ENCODE results near the gene RHOC.

RHOC gene

GRCh38 chr1:112686417-112686816 is 20.5 kb downstream of the RHOC start:
- H3K9ac ChIP-seq (ENCODE audit: low read depth, low read length), result no peak overlapping the region
- TF ChIP-seq CTCF (IDR thresholded peaks at IDR 0.05; ENCODE audit: borderline replicate concordance, extremely low read depth, low read length, poor library complexity, severe bottlenecking) (no peak), EZH2 (IDR thresholded peaks at IDR 0.05; ENCODE audit: borderline replicate concordance, low read depth, low read length, severe bottlenecking) (no peak)
- H3K79me2 ChIP-seq (ENCODE audit: insufficient read depth, low read length), result peaks cover 60% of the 10 kb centered on the region
- no peaks in the 10 kb centered on the region for H3K4me1 ChIP-seq (ENCODE audit: insufficient read depth, low read length)
- H3K4me3 ChIP-seq (ENCODE audit: low read depth in 1 of 2, low read length in 2 of 2), result no peak overlapping the region
- no peak for ATAC-seq (ENCODE audit: insufficient read depth, low read depth)
- DNase-seq, result no peak
- H3K27me3 ChIP-seq (ENCODE audit: insufficient read depth, low read length, poor library complexity), result no peaks in the 10 kb centered on the region
- no peaks in the 10 kb centered on the region for H3K9me3 ChIP-seq (ENCODE audit: insufficient read depth, low read length, severe bottlenecking)
- peaks cover 33% of the 10 kb centered on the region for H4K20me1 ChIP-seq (ENCODE audit: insufficient read depth, low read length)
- H3K36me3 ChIP-seq (ENCODE audit: insufficient read depth, low read length), result peaks cover 42% of the 10 kb centered on the region
- no peak overlapping the region for H3K4me2 ChIP-seq (ENCODE audit: insufficient read depth, low read length)
- no peak overlapping the region for H2AFZ ChIP-seq (ENCODE audit: low read depth, low read length)
- no peak overlapping the region for H3K27ac ChIP-seq (ENCODE audit: low read length)

GRCh38 chr1:112685913-112686312 is 21.0 kb downstream of the RHOC start:
- H3K9ac ChIP-seq (ENCODE audit: low read depth, low read length), result no peak overlapping the region
- no peak for ATAC-seq (ENCODE audit: insufficient read depth, low read depth)

GRCh38 chr1:112678605-112679004 is 28.3 kb downstream of the RHOC start:
- Histone ChIP-seq H3K9ac (ENCODE audit: low read depth, low read length) (no peak overlapping the region), H3K79me2 (ENCODE audit: insufficient read depth, low read length) (peaks cover 78% of the 10 kb centered on the region), H3K4me1 (ENCODE audit: insufficient read depth, low read length) (peaks cover 31% of the 10 kb centered on the region), H2AFZ (ENCODE audit: low read depth, low read length) (no peak overlapping the region), H3K4me2 (ENCODE audit: insufficient read depth, low read length) (no peak overlapping the region), H3K27ac (ENCODE audit: low read length) (no peak overlapping the region), H4K20me1 (ENCODE audit: insufficient read depth, low read length) (no peaks in the 10 kb centered on the region; the same call in 1 of the 2 replicates), H3K9me3 (ENCODE audit: insufficient read depth, low read length, severe bottlenecking) (no peaks in the 10 kb centered on the region), H3K4me3 (ENCODE audit: low read depth in 1 of 2, low read length in 2 of 2) (no peak overlapping the region), H3K27me3 (ENCODE audit: insufficient read depth, low read length, poor library complexity) (no peaks in the 10 kb centered on the region), H3K36me3 (ENCODE audit: insufficient read depth, low read length) (peaks cover 25% of the 10 kb centered on the region)
- ATAC-seq (ENCODE audit: insufficient read depth, low read depth) (no peak), DNase-seq (no peak)
- TF ChIP-seq CTCF (IDR thresholded peaks at IDR 0.05; ENCODE audit: borderline replicate concordance, extremely low read depth, low read length, poor library complexity, severe bottlenecking) (no peak), EZH2 (IDR thresholded peaks at IDR 0.05; ENCODE audit: borderline replicate concordance, low read depth, low read length, severe bottlenecking) (no peak)

More at GRCh38 chr1:112685913-112686312, 21.0 kb downstream of the RHOC start:
- Histone ChIP-seq H2AFZ (ENCODE audit: low read depth, low read length) (no peak overlapping the region), H3K36me3 (ENCODE audit: insufficient read depth, low read length) (peaks cover 40% of the 10 kb centered on the region), H3K4me2 (ENCODE audit: insufficient read depth, low read length) (no peak overlapping the region), H3K4me1 (ENCODE audit: insufficient read depth, low read length) (no peaks in the 10 kb centered on the region), H4K20me1 (ENCODE audit: insufficient read depth, low read length) (peaks cover 33% of the 10 kb centered on the region), H3K9me3 (ENCODE audit: insufficient read depth, low read length, severe bottlenecking) (no peaks in the 10 kb centered on the region), H3K27me3 (ENCODE audit: insufficient read depth, low read length, poor library complexity) (no peaks in the 10 kb centered on the region), H3K4me3 (ENCODE audit: low read depth in 1 of 2, low read length in 2 of 2) (no peak overlapping the region), H3K27ac (ENCODE audit: low read length) (no peak overlapping the region), H3K79me2 (ENCODE audit: insufficient read depth, low read length) (peaks cover 60% of the 10 kb centered on the region)
- no peak for DNase-seq
- TF ChIP-seq EZH2 (IDR thresholded peaks at IDR 0.05; ENCODE audit: borderline replicate concordance, low read depth, low read length, severe bottlenecking), result no peak
- TF ChIP-seq CTCF (IDR thresholded peaks at IDR 0.05; ENCODE audit: borderline replicate concordance, extremely low read depth, low read length, poor library complexity, severe bottlenecking), result no peak

- TF ChIP-seq EZH2 (IDR thresholded peaks at IDR 0.05; ENCODE audit: borderline replicate concordance, low read depth, low read length, severe bottlenecking) (no peak), CTCF (IDR thresholded peaks at IDR 0.05; ENCODE audit: borderline replicate concordance, extremely low read depth, low read length, poor library complexity, severe bottlenecking) (no peak)
- H3K27ac ChIP-seq (ENCODE audit: low read length), result no peak overlapping the region
- no peak overlapping the region for H3K9ac ChIP-seq (ENCODE audit: low read depth, low read length)
- H3K79me2 ChIP-seq (ENCODE audit: insufficient read depth, low read length), result peaks cover 68% of the 10 kb centered on the region
- no peaks in the 10 kb centered on the region; the same call in 1 of the 2 replicates for H4K20me1 ChIP-seq (ENCODE audit: insufficient read depth, low read length)
- peak overlapping the region; percentile 36; the same call in 1 of the 2 replicates for H3K4me2 ChIP-seq (ENCODE audit: insufficient read depth, low read length)
- no peak for DNase-seq
- H3K4me3 ChIP-seq (ENCODE audit: low read depth in 1 of 2, low read length in 2 of 2), result no peak overlapping the region
- H3K9me3 ChIP-seq (ENCODE audit: insufficient read depth, low read length, severe bottlenecking), result no peaks in the 10 kb centered on the region
- H2AFZ ChIP-seq (ENCODE audit: low read depth, low read length), result no peak overlapping the region
- peaks cover 34% of the 10 kb centered on the region for H3K4me1 ChIP-seq (ENCODE audit: insufficient read depth, low read length)
- H3K27me3 ChIP-seq (ENCODE audit: insufficient read depth, low read length, poor library complexity), result no peaks in the 10 kb centered on the region
- ATAC-seq (ENCODE audit: insufficient read depth, low read depth), result no peak
- peaks cover 22% of the 10 kb centered on the region for H3K36me3 ChIP-seq (ENCODE audit: insufficient read depth, low read length)
Observed at GRCh38 chr1:112677501-112677900, 29.4 kb downstream of the RHOC start.

Measured in DND-41 (cell line).